ENCODE results near the gene PHACTR1. TPM values are rescaled to one million over a fixed set of nuclear protein-coding genes. Genes with fewer than 3 reads are reported as not detected.

PHACTR1 gene
- total RNA-seq, 4 donors from 2014 or later = 1.2 to 3.2 (median 1.6) TPM; not detected in 1

GRCh38 chr6:13268913-13269518, 552.4 kb downstream of the PHACTR1 start:
- Histone ChIP-seq H3K27me3 (no peaks in the 10 kb centered on the region), H3K4me1 (no peaks in the 10 kb centered on the region), H3K4me3 (no peak overlapping the region), H3K9me3 (no peaks in the 10 kb centered on the region), H3K36me3 (no peaks in the 10 kb centered on the region), H3K27ac (no peak overlapping the region)
- TF ChIP-seq EP300 (IDR thresholded peaks at IDR 0.05; ENCODE audit: low read depth) = no peak
- no peak for TF ChIP-seq POLR2A (IDR thresholded peaks at IDR 0.05)
- no peak for TF ChIP-seq POLR2AphosphoS5 (IDR thresholded peaks at IDR 0.05)
- no peak for TF ChIP-seq CTCF (IDR thresholded peaks at IDR 0.05)
- no peak for DNase-seq
- in situ Hi-C loops (cut with MboI; ENCODE audit: low pct_ligation_motif_present in 1 of 4, low pct_unique_long_range_greater_than_20kb in 1 of 4, low sequenced_read_pairs in 3 of 4) = no loop called here
- 75% methylated on average over 8 of the region's 8 CpGs; no CpG with 5 or more reads in 1 of the 2 donors for WGBS, 2 donors (ENCODE audit: low coverage in 1 of 2)
- intact Hi-C loops (cut with DNase I; ENCODE audit: low total_unique reads) = no loop called here

GRCh38 chr6:13272131-13273046, 555.8 kb downstream of the PHACTR1 start:
- TF ChIP-seq CTCF (IDR thresholded peaks at IDR 0.05) (no peak), POLR2AphosphoS5 (IDR thresholded peaks at IDR 0.05) (peak in 1 of 3 donors; percentile 56), EP300 (IDR thresholded peaks at IDR 0.05; ENCODE audit: low read depth) (no peak), POLR2A (IDR thresholded peaks at IDR 0.05) (peak; percentile 34)
- in situ Hi-C loops (cut with MboI; ENCODE audit: low pct_ligation_motif_present in 1 of 4, low pct_unique_long_range_greater_than_20kb in 1 of 4, low sequenced_read_pairs in 3 of 4) (no loop called here), intact Hi-C loops (cut with DNase I; ENCODE audit: low total_unique reads) (no loop called here)
- Histone ChIP-seq H3K27me3 (no peaks in the 10 kb centered on the region), H3K27ac (peak overlapping the region in 2 of 4 donors; percentile 32 to 40), H3K36me3 (no peaks in the 10 kb centered on the region), H3K9me3 (no peaks in the 10 kb centered on the region), H3K4me1 (no peaks in the 10 kb centered on the region), H3K4me3 (peak overlapping the region in 1 of 4 donors; percentile 22)
- WGBS, 2 donors (ENCODE audit: low coverage in 1 of 2) = 78 to 87% methylated on average over 8 to 24 of the region's 24 CpGs
- DNase-seq = peak; percentile 69

- 61 to 85% methylated on average over 5 to 10 of the region's 10 CpGs for WGBS, 2 donors (ENCODE audit: low coverage in 1 of 2)
- in situ Hi-C loops (cut with MboI; ENCODE audit: low pct_ligation_motif_present in 1 of 4, low pct_unique_long_range_greater_than_20kb in 1 of 4, low sequenced_read_pairs in 3 of 4) = no loop called here
- H3K27me3 ChIP-seq = no peaks in the 10 kb centered on the region
- TF ChIP-seq CTCF (IDR thresholded peaks at IDR 0.05) (no peak), POLR2A (IDR thresholded peaks at IDR 0.05) (no peak), POLR2AphosphoS5 (IDR thresholded peaks at IDR 0.05) (no peak), EP300 (IDR thresholded peaks at IDR 0.05; ENCODE audit: low read depth) (no peak)
- peak overlapping the region in 1 of 4 donors; percentile 22 for H3K4me3 ChIP-seq
- DNase-seq = no peak
- intact Hi-C loops (cut with DNase I; ENCODE audit: low total_unique reads) = no loop called here
- no peaks in the 10 kb centered on the region for H3K9me3 ChIP-seq
- H3K4me1 ChIP-seq = no peaks in the 10 kb centered on the region
- H3K36me3 ChIP-seq = no peaks in the 10 kb centered on the region
- H3K27ac ChIP-seq = peak overlapping the region in 2 of 4 donors; percentile 32 to 40
Observed at GRCh38 chr6:13273202-13273930, 556.8 kb downstream of the PHACTR1 start.
